Thyroid gland (tissue), 4 donors: ENCODE measurements around the gene SEMA3A. TPM values are rescaled to one million over a fixed set of nuclear protein-coding genes. Genes with fewer than 3 reads are reported as not detected.

Experiments
- DNase-seq, 2 donors: peaks; one replicate each; pipeline ENCODE4 v3.0.0-alpha.2; 2019
- H3K27ac ChIP-seq, 3 donors: fragments of 200-600 bp; sonication (generic); 1 replicate in 2 of 3; 2 replicates in 1 of 3; pipeline ENCODE4 v1.5.1; 2016 to 2019; ENCODE audit warnings: mild to moderate bottlenecking in 1 of 3, moderate library complexity in 1 of 3
- H3K27me3 ChIP-seq: fragments of 200-600 bp; sonication (generic); one replicate; pipeline ENCODE4 v1.5.1; 2019
- H3K36me3 ChIP-seq, 2 donors: fragments of 200-600 bp; sonication (generic); one replicate each; pipeline ENCODE4 v1.5.1; 2016 to 2019
- H3K4me1 ChIP-seq, 2 donors: fragments of 200-600 bp; sonication (generic); one replicate each; pipeline ENCODE4 v1.5.1; 2017 to 2019
- H3K4me3 ChIP-seq, 3 donors: fragments of 200-600 bp; sonication (generic); replicated peaks in 1 of 3; 1 replicate in 2 of 3; 2 replicates in 1 of 3; pipeline ENCODE4 v1.5.1; 2016; ENCODE audit warnings: mild to moderate bottlenecking in 1 of 3
- H3K9me3 ChIP-seq: fragments of 200-600 bp; sonication (generic); one replicate; pipeline ENCODE4 v1.5.1; 2017
- CTCF ChIP-seq, 6 experiments: fragments of 200-600 bp in 3 of 6; fragments of 450-650 bp in 3 of 6; sonication (generic) in 3 of 6; IDR thresholded peaks; one replicate each; pipeline ENCODE4 v1.5.1; 2016 to 2019; ENCODE audit warnings: antibody characterized with exemption in 6 of 6, mild to moderate bottlenecking in 2 of 6, inconsistent platforms in 1 of 6, moderate library complexity in 1 of 6
- POLR2A ChIP-seq, 2 donors: fragments of 450-650 bp; IDR thresholded peaks; one replicate each; pipeline ENCODE4 v1.6.1; 2017; ENCODE audit warnings: antibody characterized with exemption in 2 of 2, mild to moderate bottlenecking in 2 of 2, moderate library complexity in 1 of 2
- WGBS, 2 donors: methylation state at CpG; one replicate each; pipeline ENCODE4 v1.1.5; 2017; 5-methylcytosine and 5-hydroxymethylcytosine counted together
- intact Hi-C: fragments of 100-400 bp; cut with DNase I; formaldehyde crosslinking; loops from one replicate; pipeline ENCODE4 v1.15.1; 2023
- total RNA-seq, 4 donors: library from RNA; depleted of rRNA; stranded (reverse); fragments of >200 nt; gene quantifications; one replicate each; pipeline ENCODE4 v1.2.3, GENCODE V29; 2016

The SEMA3A gene
- total RNA-seq, 4 donors from 2014 or later = 6.5 to 18.0 (median 13.0) TPM

- Histone ChIP-seq H3K9me3 (no peaks in the 10 kb centered on the region), H3K4me3 (no peak overlapping the region), H3K27me3 (no peaks in the 10 kb centered on the region), H3K27ac (no peak overlapping the region), H3K4me1 (no peaks in the 10 kb centered on the region), H3K36me3 (no peaks in the 10 kb centered on the region)
- intact Hi-C loops = no loop called here
- DNase-seq = no peak
- TF ChIP-seq POLR2A (IDR thresholded peaks at IDR 0.05) (no peak), CTCF (IDR thresholded peaks at IDR 0.05) (no peak)
These were observed 7.3 kb downstream of the SEMA3A start for GRCh38 chr7:84187087-84187805.

GRCh38 chr7:84183741-84184140 is 10.8 kb downstream of the SEMA3A start:
- no peak for DNase-seq
- Histone ChIP-seq H3K4me3 (no peak overlapping the region), H3K9me3 (no peaks in the 10 kb centered on the region), H3K36me3 (no peaks in the 10 kb centered on the region), H3K27ac (no peak overlapping the region), H3K4me1 (no peaks in the 10 kb centered on the region), H3K27me3 (no peaks in the 10 kb centered on the region)
- intact Hi-C loops = no loop called here
- TF ChIP-seq POLR2A (IDR thresholded peaks at IDR 0.05) (no peak), CTCF (IDR thresholded peaks at IDR 0.05) (no peak)
- 96 to 98% methylated on average over 1 of the region's 1 CpG for WGBS, 2 donors

- WGBS, 2 donors = 90 to 100% methylated on average over 1 of the region's 1 CpG
- Histone ChIP-seq H3K4me1 (no peaks in the 10 kb centered on the region), H3K36me3 (no peaks in the 10 kb centered on the region)
These were observed 12.3 kb downstream of the SEMA3A start for GRCh38 chr7:84182301-84182700.

GRCh38 chr7:84181628-84182027 is 13.0 kb downstream of the SEMA3A start:
- no peak for DNase-seq
- TF ChIP-seq POLR2A (IDR thresholded peaks at IDR 0.05) = no peak
- Histone ChIP-seq H3K4me1 (no peaks in the 10 kb centered on the region), H3K36me3 (no peaks in the 10 kb centered on the region), H3K4me3 (no peak overlapping the region), H3K27ac (no peak overlapping the region), H3K9me3 (no peaks in the 10 kb centered on the region), H3K27me3 (no peaks in the 10 kb centered on the region)
- 59 to 66% methylated on average over 2 of the region's 2 CpGs for WGBS, 2 donors
- intact Hi-C loops = no loop called here

More at GRCh38 chr7:84182301-84182700, 12.3 kb downstream of the SEMA3A start:
- Histone ChIP-seq H3K27ac (no peak overlapping the region), H3K27me3 (no peaks in the 10 kb centered on the region), H3K9me3 (no peaks in the 10 kb centered on the region), H3K4me3 (no peak overlapping the region)
- TF ChIP-seq CTCF (IDR thresholded peaks at IDR 0.05) = no peak
- no peak for TF ChIP-seq POLR2A (IDR thresholded peaks at IDR 0.05)
- intact Hi-C loops = no loop called here
- no peak for DNase-seq

GRCh38 chr7:84177758-84178412 is 16.7 kb downstream of the SEMA3A start:
- Histone ChIP-seq H3K36me3 (no peaks in the 10 kb centered on the region), H3K9me3 (no peaks in the 10 kb centered on the region), H3K27me3 (no peaks in the 10 kb centered on the region), H3K4me1 (no peaks in the 10 kb centered on the region), H3K4me3 (no peak overlapping the region), H3K27ac (no peak overlapping the region)
- intact Hi-C loops = no loop called here
- 43 to 72% methylated on average over 3 of the region's 3 CpGs for WGBS, 2 donors
- no peak for DNase-seq
- TF ChIP-seq CTCF (IDR thresholded peaks at IDR 0.05) (no peak), POLR2A (IDR thresholded peaks at IDR 0.05) (no peak)
